Right ventricle myocardium superior (tissue), 1 donor: ENCODE data around the gene INA. TPM values are rescaled to one million over a fixed set of nuclear protein-coding genes. Genes with fewer than 3 reads are reported as not detected.

Source experiments
- ATAC-seq: fragments of 200-7000 bp; cut with Tn5 transposase; one replicate; pipeline ENCODE4 v1.9.1; 2020; ENCODE audit warnings: mild to moderate bottlenecking; ENCODE audit not compliant: poor library complexity
- DNase-seq: peaks from one replicate; pipeline ENCODE4 v3.0.0-alpha.2; 2020
- intact Hi-C: fragments of 100-400 bp; cut with DNase I; formaldehyde crosslinking; loops from one replicate; pipeline ENCODE4 v1.11.2; 2022
- total RNA-seq: library from RNA; stranded (reverse); fragmentation: NEBNext Ultra II Directional; extraction: Animal tissue kit (Norgen Biotek cat#: 25700); gene quantifications from one replicate; pipeline ENCODE4 v1.2.1, GENCODE V29; 2021
- donor health status: DM: no; HTN: yes; CAD: no; lungs with severe emphysema.

The INA gene
- total RNA-seq, 1 donor from 2014 or later: not detected

DNA sequence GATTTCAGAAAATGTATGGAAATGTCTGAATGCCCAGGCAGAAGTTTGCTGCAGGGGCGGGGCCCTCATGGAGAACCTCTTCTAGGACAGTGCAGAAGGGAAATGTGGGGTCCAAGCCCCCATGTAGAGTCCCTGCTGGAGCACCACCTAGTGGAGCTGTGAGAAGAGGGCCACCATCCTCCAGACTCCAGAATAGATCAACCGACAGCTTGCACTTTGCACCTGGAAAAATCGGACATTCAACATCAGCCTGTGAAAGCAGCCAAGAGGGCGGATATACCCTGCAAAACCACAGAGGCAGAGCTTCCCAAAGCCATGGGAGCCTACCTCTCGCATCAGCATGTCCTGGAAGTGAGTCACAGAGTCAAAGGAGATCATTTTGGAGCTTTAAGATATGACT, 16.9 kb upstream of the INA start:
- no peak for ATAC-seq
- no peak for DNase-seq
- intact Hi-C loops: no loop called here

DNA sequence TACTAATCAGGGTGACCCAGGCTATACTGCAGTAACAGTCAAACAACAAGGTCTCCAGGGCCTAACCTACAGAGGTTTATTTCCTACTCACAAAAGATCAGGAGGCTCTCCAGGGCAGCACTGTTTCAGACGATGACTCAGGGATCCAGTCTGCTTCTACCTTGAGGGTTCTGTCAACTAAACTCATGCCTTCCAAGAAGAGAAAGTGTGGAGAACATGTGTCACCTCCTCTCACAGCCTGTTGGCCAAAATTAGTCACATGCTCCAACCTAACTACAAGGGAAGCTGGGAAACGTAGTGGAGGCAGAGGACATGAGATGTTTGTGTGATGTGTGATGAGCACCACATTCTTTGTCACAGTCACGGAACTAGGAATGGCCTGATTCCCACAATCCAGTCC, 14.7 kb upstream of the INA start:
- no peak for ATAC-seq
- intact Hi-C loops: no loop called here
- no peak for DNase-seq

DNA sequence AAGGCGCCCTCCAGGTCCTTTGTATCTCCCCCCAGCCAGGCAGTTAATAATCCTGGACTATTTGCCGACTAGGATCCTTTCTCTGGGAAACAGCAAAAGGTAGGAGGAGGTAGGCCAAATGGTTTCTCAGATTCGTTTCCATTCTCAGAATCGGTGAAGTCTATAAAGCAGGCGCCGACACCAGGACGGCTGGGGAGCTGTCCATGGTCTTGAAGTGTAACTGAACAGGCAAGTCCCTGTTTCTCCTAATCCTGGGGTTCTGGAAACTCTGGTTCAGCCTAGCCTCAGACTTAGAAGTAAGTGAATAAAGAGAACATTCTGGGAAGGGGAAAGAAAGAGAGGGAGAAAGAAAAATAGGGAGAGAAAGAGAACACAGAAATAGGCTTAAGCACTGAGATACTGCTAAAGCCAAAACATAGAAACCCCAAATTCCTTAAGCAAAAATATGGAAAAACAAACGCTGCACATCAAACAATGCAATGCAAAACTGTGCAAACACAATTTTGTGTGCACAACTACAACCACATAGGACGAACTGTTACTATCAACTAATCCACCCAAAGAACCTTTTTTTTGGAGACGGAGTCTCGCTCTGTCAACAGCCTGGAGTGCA, 11.1 kb upstream of the INA start:
- no peak for DNase-seq
- intact Hi-C loops: no loop called here
- no peak for ATAC-seq

- DNase-seq (no peak), ATAC-seq (no peak)
- intact Hi-C loops: no loop called here
These were observed 3.9 kb upstream of the INA start for GRCh38 chr10:103273041-103273441.

DNA sequence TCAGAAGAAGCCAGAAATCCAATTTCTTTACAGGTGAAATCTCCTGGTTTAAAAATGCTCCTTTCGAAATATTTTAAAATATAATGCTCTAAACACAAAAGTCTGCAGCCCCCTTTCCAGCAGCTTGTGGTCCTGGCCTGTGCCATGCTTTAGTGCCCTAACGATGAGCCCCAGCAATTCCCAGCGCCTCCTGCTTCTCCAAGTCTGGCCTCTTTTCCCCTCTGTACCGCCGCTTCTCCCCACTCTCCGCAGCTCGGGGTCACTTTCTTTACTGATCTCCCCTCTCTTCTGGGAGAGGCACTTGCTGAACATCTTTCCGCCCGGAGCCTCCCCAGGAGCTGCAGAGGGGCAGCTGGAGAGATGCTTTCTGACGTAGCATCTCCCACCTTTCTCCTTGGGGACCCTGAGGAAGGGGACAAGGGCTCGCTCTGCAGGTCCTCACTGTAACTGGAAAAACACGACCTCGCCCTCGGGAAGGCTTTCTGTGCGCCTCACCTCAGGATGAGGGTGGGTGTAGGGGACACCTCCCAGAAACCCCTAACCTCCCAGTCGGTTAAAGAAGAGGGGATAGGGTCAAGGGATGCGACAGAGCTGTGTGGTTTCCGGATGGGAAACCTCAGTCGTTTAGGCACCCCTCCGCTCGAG, 565 bp upstream of the INA start:
- ATAC-seq (no peak), DNase-seq (no peak)
- intact Hi-C loops: no loop called here

GRCh38 chr10:103277713-103278536, 987 bp downstream of the INA start:
- intact Hi-C loops: no loop called here
- no peak for ATAC-seq
- DNase-seq: no peak

DNA sequence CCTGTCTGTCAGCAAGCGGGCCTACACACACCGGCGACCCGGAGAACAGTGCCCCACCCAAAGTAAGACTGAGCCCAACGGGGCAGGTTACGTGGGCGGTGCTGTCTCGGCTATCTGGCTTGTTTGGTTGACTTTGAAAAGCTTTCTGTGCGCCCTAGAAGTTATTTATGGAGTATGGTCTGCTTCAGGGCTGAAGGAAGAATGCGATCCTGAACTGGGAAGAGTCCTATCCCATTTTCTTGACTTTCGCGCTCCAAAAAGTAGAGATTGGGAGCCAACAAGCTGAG, 1.5 kb downstream of the INA start:
- intact Hi-C loops: no loop called here
- no peak for DNase-seq
- ATAC-seq: no peak

GRCh38 chr10:103278862-103279298, 1.9 kb downstream of the INA start:
- intact Hi-C loops: no loop called here
- no peak for ATAC-seq
- DNase-seq: peak; percentile 54

DNA sequence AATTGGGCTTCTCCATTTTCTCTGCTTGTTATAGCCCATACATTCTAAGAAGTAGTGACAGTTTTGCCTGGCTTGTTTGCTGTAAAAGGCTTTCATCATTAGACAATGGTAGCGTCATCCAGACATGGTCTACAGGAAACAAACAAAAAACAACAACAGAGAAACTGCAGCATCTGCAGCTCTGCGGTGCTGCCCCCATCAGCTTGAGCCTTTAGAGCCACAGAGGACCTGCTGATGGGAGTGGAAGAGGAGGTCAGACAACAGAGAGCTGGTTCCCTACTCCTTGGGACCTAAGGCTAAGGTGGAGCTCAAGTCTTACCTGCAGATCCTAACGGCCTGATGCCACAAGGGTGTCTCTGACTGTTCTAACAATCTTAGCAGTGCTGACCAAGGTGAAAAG, 3.1 kb downstream of the INA start:
- DNase-seq: no peak
- intact Hi-C loops: no loop called here
- ATAC-seq: no peak

DNA sequence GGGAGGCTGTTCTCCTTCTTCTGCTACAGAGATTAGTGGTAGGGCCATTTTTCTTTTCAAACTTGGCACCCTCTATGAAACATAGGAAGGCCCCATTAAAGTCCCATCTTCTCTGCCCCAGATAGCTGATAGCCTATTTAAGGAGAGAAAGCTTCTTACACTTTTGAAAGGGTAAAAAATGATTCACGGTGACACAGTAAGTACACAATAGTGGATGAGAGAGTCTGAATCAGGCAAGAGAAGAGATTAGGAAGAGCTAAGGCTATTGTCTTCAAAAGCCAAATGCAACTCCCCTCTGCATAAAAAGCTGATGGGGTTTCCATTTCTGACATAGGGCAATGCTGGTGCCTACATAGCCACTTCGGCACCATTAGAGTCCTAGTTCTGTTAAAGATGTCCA, 3.6 kb downstream of the INA start:
- DNase-seq (no peak), ATAC-seq (no peak)
- intact Hi-C loops: no loop called here

DNA sequence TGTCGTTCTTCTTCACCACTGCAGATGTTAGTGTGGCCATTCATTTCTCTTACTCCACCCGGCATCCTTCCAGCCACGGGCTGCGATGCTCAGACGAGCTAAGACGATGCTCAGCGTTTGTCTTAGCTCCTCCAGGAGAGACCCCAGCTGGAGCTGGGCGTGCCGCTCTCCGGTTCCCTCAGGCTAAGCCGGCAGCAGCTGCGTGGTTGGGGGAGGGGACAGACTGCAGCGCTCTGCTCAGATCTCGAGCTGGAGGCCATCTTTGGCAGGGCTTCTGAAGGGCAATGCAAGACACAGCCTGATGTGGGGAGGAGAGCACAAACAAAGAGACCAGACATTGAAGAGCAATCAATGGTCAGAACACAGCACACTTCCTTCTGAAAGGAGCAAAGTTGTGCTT, 4.8 kb downstream of the INA start:
- intact Hi-C loops: no loop called here
- DNase-seq (no peak), ATAC-seq (no peak)

- intact Hi-C loops: no loop called here
- DNase-seq (no peak), ATAC-seq (no peak)
These were observed 6.0 kb downstream of the INA start for GRCh38 chr10:103282961-103283360.

DNA sequence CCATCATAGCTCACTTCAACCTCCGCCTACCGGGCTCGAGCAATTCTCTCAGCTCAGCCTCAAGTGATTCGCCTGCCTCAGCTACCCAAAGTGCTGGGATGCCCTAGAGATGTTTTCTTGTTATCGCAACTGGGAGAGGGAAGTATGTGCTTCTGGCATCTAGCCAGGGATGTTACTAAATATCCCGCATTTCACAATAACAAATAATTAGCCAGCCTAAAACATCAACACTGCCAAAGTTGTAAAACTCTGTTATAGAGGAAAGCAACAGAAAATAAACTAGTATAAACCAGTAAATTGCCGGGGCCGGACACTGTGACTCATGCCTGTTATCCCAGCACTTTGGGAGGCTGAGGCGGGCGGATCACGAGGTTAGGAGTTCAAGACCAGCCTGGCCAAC, 7.2 kb downstream of the INA start:
- ATAC-seq (no peak), DNase-seq (no peak)
- intact Hi-C loops: no loop called here

DNA sequence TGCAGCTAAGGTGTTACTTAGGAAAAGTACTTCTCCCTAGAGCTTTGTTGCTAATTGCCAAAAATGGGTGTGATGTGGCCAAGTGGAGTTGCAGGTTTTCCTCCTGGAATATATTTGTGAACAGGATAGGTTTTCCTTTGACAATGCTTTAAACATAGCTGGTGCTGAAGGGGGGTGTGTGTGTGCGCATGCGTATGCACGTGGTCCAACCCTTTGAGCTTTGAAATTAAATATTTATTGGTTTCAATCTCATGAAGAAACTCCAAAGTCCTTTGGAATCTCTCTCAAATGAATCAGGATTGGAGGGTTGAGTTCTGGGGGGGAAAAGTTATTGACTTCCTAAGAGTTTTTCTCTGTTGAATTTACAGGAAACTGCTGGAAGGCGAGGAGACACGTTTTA, 11.1 kb downstream of the INA start:
- intact Hi-C loops: no loop called here
- no peak for DNase-seq
- no peak for ATAC-seq

DNA sequence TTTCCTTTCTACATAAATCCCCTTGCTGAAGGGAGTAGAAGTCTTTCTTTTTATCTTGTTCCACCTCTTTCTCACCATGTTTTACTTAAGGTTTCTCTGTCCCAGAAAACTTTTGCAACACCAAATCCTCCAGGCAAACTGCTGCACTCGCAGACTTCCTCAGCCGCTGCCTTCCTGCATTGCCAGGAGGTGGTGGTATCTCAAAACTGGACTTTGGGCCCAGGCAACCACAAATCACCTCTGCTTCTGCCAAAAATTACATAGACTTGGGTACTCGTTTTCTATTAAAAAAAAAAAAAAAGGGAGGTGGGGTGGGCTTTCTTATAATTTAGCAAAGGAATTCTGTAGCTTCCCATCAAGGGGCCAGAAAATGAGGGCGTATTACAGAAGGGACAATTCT, 14.7 kb downstream of the INA start:
- no peak for DNase-seq
- intact Hi-C loops: no loop called here
- no peak for ATAC-seq

- intact Hi-C loops: no loop called here
- ATAC-seq (no peak), DNase-seq (no peak)
These were observed 18.6 kb downstream of the INA start for GRCh38 chr10:103295374-103296015.

GRCh38 chr10:103307594-103307993, 30.7 kb downstream of the INA start:
- ATAC-seq: no peak
- no peak for DNase-seq
- intact Hi-C loops: no loop called here

GRCh38 chr10:103310197-103310596, 33.3 kb downstream of the INA start:
- DNase-seq: no peak
- ATAC-seq: no peak
- intact Hi-C loops: no loop called here

- intact Hi-C loops: no loop called here
- DNase-seq (no peak), ATAC-seq (no peak)
These were observed 39.1 kb downstream of the INA start for GRCh38 chr10:103316087-103316486.

DNA sequence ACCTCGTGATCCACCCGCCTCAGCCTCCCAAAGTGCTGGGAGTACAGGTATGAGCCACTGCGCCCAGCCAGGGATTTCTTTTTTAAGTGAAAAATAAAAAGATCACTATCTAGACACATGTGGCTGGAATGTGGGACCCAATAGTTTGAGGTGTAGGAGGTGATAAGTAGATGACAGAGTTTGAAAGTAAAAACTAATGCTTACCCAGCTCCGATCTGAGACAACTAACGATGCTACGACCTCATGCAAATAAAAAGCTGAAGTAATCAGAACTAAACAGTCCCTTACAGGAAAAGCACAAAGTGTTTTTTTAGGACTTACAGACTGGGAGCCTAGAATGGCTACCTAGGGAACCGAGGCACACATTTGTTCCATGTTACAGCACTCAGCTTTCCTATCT, 51.0 kb downstream of the INA start:
- no peak for DNase-seq
- intact Hi-C loops: no loop called here
- ATAC-seq: no peak
